ENCODE data around the gene GRK6.
A peak's percentile ranks its signal among the peaks of the same experiment; 100 is the strongest.
"Not testable (repeated sequence)": the region's sequence is repeated elsewhere in the genome, so short reads cannot be mapped to it uniquely, and the experiment has no call there.

The GRK6 gene

DNA sequence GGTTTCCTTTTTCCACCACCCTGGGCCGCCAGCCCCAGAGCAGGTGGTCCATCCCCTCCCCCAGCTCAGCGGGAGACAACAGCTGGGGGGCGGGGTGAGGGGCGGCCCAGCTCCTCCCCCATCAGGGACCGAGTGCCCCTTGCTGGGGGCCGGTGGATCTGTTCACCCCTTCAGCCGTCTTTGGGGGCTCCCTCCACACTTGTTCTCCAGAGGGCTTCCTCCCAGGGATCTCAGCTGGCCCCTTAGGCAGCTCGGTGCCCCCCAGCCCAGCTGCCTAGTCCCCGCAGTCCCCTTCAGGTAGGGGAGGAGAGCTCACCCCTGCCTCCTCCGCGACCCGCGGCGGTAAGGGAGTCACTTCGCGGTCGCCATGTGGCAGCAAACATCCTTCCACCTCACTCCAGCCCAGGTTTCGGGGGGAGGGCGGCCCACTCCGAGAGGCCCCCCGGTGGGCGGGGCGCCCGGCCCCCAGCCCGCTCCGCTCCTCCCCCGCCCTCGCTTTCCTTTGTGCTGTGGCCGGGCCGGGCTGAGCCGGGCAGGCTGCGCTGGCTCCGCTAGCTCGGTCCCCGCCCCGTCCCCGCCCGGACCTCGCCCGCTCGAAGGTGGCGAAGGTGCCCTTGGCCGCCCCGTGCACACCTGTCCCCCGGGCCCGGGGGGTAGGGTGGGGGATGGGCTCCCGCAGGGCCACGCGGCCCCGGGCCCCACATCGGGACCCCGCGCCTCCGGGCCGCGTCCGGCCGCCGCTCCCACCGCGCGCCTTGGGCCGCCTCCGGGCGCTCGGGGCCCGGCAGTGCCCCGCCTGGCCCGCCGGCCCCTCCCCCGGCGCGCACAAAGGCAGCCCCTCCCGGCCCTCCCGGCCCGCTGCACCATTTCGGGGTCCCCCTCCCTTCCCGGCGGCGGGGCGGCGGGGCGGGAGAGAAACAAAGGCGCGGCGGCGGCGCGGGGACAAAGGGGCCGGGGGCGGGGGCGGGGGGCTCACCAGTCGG is 46.3 kb downstream of the GRK6 start:
- DNase-seq: peak; percentile 55

DNA sequence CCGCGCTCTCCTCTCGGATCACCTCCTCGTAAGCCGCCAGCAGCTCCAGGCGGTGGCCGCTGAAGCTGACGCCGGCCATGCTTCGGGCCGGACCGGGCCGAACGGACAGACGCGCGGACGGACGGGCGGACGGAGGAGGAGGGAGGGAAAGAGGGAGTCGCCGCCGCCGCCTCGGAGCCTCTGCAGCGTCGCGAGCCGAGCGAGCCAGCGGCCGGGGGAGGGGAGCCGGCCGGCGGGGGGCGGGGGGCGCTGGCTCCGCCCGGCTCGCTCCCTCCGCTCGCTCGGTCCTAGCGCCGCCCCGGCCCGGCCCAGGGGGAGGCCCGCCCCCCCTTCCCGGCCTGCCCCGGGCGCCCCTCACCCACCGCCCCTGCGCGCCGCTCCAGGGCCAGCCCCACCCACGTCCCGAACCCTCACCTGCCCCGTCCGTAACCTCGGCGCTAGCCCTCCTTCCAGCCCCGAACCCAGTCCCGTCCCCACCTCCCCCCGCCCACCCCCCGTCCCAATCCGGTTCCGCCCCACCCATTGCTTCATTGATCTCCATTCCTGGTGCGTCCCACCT is 47.0 kb downstream of the GRK6 start, which contains the start of gene DBN1:
TSS of gene DBN1 (minus strand) at position 192 of the 559 bp plus-strand sequence. CDS start at position 79, 113 bp downstream.
- peak; percentile 63 for DNase-seq

DNA sequence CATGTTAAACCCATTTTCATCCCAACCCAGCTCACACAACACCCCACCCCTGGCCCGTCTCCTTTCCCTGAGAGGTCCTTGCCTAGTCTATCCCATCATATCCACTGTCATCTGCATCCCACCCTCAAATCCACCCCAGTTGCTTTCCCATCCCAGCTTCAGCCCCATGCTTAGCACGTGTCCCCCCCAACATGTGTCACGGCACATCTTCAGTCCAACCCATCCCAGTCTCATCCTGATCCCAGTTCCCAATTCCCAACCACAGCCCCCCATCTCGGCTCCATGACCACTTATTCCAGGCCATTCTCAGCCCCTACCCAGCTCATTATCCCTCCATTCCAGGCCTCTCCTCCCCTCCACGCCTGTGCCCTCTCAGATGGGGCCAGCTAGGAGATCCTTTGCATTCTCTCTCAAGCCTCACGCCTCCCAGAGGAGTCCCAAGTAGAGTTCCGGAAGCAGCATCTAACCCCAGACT is 47.6 kb downstream of the GRK6 start:
- peak; percentile 2 for DNase-seq

DNA sequence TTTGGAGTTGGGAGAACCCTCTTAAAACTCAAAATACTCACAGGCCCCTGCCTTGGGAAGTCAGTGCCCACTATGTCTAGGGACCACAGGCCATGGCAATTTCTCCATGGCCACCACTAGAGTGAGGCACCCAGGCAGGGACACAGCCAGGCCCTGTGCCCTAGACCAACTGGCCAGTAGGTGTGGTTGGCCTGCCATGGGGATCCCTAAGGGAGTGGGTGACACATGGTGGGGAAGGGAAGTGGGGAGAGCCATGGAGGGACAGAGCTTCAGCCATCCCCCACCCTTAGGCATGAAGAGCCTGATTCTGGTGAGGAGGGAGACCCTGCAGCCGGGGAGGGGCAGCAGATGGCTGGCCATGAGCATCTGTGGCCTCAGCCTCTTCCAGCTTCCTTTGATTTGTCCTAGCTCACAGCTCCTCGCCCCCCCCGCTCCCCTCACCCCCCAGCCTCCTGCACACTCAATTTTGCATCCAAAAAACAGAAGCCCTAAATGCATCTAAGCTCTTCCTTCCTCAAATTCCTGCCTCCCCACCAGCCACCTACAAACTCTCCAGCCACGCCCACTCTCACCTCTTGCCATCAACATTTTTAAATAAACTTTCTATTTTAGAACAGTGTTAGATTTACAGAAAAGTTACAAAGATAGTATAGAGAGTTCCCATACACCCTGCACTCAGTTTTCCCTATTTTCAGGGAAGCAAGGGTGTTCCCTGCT is 48.5 kb downstream of the GRK6 start:
- no peak for DNase-seq

DNA sequence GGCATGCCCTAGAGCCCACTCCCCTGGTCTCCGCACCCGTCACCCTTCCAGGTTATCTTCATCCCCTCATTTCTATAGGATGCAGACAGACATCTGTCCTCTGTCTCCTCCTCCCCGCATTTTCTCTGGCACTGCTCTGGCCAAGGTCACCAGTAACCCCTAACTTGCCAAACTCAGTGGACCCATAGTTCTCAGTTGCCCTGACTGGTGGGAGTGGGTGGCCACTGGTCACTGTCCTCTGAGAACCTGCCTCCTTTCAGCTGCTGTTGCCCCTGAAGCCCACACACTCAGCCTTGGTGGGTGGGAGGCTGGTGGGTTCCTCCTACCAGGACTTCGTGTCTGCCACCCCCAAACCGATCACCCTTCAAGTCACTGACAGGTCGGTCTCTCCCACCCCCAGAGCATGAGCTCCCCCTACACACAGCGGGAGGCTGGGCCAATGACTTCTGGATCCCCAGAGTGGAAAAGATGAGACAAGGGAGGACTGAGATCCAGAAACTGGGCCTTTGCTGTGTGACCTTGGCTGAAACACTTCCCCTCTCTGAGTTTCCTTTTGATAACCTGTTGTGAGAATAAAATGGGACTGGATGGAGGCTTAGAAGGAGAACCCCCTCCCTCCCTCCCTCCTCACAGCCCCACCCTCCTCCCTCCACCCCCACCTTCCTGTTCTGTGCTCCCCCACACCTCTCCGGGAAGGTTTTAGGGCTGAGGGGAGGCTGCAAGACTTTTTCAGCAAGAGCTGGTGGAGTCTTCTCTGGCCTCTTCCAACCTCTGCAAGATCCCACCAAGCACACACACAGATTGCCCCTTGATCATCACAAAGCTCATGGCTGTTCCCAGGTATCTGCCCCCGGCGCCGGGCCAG is 49.3 kb downstream of the GRK6 start:
- no peak for DNase-seq

DNA sequence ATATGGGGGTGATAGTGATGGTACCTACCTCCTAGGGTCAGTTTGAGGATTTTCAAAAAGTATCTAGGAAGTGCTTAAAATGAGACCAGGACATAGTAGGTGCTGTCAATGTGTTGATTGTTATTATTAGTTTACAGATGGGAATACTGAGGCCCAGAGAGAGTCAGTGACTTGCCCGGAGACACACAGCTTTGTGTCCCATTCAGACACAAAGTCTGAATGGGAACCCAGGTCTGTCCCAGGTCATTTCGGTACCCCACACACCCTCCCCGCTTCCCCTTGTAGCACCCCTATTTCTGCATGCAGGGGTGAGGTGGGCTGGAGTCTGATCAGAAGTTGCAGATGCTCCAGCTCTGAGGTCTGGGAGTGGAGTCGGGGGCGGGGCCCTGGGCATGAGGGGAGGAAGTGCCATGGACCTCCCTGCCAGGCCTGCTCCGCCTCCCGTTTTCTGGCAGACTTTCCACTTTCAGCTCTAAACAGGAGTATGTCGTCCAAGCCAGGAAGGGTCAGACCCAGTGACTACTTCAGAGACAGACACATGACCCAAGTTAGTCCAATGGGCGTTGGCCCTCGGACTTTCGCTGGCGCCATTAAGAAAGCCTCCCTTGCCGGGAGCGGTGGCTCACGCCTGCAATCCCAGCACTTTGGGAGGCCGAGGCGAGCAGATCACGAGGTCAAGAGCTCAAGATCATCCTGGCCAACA is 50.2 kb downstream of the GRK6 start:
- no peak for DNase-seq

DNA sequence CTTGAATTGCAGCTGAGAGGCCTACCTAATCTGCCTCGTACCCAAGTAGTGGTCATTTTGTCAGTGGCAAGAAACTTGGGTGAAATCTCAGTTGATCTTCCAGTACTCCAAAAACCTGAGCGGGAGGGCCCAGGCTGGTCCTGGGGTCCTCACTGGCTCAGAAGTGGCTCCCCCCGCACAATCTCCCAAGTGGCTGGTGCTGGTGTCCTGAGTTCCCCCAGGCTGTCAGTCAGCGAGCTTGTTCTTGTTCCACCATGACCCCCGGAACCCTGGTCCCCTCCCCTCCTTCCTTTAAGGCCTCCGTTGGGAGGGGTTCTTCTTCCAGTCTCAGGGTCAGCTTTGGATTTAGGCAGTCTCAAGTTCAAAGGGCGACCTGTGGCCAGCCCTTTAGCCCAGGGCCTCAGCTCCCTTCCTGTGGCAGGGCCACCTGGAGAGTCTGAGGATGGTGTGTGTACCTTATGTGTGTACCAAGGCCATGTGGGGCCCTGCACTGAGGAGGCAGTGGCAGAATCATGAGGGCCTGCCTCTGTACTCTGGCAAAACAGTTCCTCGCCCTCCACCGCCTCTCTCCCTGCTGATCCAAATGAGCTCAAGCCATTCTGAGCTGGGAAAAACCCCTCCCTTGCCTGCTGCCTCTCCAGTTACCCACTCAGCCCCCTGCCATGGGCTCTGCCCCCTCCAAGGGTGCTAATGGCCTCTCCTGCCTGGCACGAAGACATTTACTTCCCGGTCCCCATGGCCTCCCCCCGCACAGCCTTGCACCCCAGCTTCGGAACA is 51.4 kb downstream of the GRK6 start:
- DNase-seq: no peak

DNA sequence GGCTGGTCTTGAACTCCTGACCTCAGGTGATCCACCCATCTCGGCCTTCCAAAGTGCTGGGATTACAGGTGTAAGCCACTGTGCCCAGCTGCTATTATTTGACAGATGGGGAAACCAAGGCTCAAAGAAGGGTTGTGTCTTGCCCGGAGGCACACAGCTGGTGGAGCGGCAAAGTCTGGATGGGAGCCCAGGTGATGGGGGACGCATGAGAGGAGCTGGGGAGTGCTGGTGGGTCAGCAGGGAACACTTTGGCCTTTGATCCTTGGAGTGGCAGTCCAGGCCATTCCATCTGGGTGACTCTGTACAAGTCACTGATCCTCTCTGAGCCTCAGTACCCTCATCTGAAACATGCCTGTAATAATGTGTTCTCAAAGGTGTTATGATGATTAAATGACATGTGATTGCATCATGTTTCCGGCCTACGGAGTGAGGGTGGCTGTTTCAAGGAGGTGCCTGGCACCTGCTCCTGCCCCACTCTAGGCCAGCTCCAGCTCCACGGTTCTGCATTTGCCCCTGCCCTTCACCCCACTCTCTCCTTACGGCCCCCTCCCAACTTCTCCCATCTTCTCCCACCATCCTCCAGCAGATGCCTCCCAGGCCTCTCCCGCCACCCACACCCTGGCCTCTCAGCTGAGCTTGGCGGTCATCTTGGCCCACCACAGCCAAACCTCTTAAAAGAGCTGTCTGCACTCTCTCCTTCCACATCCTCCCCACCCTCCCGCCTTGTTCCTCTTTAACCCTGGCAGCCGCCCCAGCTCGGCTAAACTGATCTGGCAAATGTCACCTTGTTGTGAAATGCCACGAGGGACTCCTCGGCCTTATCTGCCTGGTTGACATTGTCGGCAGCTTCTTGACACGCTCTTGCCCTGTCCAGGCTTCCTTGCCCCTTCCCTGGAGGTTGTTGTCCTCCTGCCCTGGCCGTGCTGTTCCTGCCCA is 52.5 kb downstream of the GRK6 start:
- DNase-seq: peak; percentile 96

DNA sequence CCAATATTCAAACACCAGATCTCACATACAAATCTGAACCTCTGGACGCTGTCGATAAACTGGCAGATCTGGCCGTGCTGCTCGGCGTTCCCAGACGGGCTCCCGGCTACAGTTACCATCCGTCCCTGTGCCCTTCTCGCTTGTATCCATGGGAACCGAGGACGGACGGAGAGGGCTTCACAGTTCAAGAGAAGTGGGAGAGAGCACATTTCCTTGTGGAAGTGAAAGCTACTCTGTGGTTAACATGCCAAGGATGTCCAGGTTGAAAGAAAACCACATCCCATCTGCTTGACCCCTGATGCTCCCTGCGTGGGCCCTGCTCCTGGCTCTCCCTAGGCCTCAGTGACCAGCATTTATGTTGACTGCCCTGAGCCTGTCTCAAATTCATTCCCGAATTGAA is 53.3 kb downstream of the GRK6 start:
- DNase-seq: no peak

DNA sequence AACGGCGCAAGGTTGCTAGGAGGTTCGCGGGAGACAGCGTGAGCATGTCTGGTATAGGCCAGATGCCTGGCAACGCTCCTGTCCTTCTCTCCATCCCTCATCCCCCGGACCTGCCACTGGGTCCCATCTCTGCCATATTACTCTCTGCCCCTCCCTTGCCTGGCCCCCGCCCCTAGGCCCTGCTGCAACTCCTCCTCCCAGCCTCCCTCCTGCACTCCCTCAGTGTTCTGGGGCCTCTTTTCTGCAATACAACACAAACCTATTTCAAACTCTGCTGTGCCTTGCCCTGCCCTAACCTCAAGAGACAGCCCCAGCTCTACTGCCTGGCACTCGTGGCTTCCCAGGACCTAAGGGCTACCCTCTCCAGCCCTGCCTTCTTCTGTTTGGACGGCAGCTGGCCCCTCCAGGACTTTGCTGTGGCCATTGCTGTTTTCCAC is 55.9 kb downstream of the GRK6 start:
- DNase-seq: no peak

DNA sequence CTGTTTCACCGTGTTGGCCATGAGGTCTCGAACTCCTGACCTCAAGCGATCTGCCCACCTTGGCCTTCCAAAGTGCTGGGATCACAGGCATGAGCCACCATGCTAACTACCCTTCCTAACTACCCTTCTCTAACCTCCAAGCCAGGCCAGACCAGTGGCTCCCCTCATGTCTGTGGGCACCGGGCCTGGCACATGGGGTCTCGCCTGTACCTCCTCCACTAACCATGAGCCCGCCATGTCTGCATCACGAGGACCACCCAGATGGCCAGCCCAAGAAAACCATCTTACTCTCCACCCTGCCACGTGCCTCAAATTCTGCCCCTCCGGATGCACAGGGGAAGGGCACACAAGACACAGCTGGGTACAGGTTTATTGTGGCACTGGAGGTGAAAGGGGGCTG is 56.6 kb downstream of the GRK6 start:
- no peak for DNase-seq

DNA sequence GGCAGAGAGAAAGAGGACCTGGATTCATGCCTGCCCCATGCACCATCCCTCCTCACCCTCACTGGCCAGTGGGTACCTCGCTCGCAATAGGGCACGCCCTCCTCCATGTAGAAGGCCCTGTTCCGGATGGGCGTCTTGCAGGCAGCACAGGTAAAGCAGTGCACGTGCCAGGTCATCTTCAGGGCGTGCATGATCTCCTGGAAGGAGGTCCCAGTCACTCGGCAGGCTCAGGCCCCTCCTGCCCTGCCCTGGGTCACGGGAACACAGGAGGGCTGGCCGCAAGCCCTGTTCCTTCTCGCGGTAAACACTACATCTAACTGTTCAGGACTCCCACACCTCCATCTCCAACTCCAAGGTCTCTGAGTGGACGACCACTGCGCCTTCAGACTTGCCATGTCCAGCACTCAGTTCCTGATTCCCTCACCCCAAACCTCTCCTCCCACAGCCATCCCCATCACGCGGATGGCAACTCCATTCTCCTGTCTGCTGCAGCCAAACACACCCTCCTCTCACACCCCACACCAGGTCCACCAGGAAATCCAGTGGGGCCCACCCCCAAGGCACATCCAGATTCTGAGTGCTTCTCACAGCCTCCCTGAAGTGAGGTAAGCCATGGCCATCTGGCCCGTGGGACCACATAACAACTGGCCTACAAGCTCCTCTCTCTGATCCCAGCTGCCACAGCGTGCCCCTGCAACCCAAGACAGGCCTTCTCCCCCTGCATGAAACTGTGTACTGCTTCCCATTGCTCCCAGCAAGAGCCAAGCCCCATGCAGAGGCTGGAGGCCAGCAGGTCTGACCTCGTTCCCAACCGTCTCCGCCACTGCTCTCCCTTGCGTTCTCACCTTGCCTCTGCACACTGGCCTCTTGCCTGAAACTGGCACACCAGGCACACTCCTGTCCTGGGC is 57.8 kb downstream of the GRK6 start:
- no peak for DNase-seq

DNA sequence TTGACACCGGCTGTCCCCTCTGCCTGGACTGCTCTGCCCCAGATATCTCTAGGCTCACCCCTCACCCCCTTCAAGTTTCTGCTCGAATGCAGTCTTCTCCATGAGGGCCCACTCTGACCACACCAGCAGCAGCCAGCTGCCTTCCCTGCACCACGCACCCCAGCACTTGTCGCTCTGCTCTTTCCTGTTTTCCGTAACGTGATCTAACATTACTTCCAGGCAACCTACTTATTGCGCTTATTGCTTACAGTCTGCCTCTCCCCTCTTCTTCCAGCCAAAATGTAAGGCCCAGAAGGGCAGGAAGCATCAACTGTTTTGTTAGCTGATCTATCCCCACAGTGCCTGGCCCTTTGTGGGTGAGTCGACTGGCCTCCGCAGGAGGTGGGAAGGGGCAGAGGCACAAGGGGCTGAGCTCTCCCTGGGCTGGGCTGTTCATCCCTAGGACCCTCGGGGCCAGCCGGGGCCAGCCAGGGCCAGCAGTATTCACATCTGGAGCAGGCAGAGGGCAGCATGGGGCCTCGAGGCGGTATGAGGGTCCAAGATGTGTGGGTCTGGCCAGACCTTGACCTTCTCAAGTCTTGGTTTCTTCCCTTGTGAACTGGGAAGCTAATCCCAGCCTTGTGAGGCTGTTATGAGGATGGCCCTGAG is 58.5 kb downstream of the GRK6 start:
- no peak for DNase-seq

DNA sequence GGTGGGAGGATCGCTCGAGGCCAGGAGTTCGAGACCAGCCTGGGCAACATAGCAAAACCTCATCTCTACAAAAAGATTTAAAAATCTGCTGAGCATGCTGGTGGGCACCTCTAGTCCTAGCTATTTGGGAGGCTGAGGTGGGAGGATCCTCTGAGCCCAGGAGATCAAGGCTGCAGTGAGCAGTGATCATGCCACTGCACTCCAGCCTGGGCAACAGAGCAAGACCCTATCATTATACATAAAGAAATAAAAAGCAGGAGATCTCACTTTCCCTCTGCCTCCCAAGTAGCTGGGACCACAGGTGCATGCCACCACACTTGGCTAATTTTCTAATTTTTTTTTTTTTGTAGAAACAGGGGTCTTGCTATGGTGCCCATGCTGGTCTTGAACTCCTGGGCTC is 59.3 kb downstream of the GRK6 start:
- not testable (repeated sequence) for DNase-seq

DNA sequence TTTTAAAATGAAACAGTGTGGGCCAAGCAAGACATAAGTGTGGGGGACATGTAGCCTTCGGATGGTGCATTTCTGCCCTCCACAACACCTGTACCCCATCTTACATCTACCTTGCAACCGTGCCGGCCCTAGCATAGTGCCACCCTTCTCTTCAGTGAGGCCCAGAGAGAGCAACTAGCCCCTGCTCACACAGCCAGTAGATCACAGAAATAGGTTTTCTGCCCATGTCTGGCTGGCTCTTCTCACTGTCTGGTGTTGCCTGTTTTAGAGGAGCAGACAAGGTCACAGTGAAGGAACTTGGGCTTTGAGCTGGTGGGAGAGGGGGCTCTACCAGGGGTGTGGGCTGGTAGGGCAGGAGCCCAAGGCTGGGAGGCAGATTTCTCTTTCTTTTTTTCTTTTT is 59.8 kb downstream of the GRK6 start:
- no peak for DNase-seq

DNA sequence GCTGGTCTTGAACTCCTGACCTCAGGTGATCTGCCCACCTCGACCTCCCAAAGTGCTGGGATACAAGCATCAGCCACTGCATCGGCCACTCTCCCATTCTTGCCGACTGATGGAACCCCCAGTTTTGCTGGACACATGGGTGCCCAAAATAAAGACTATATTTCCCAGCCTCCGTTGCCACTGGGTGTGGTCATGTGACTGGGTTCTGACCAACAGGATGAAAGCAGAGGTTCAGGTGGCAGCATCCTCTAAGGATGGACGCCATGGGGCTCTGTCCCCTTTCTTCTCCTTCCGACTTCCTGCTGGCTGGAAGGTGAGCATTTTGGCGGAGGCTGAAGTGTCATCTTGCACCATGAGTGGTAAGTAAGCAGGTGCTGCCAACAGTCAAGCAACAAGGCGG is 60.7 kb downstream of the GRK6 start:
- DNase-seq: no peak

DNA sequence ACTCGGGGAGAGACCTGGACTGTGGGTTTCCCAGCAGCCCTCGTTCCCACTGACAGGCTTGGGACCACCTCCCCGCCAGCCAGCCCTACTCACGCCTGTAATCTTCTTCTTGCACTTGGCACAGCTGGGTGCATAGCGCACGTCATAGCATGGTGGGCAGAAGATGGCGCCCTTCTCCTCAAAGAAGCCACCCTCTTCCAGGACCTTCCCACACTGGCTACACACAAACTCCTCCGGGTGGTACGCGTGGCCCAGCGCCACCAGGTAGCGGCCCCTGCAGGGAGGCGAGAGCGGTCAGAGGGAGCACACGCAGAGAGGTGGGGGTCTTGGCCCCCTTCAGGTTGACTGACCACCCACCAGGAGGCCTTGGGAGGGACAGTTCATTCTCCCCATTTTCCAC is 61.5 kb downstream of the GRK6 start:
- peak; percentile 65 for DNase-seq

DNA sequence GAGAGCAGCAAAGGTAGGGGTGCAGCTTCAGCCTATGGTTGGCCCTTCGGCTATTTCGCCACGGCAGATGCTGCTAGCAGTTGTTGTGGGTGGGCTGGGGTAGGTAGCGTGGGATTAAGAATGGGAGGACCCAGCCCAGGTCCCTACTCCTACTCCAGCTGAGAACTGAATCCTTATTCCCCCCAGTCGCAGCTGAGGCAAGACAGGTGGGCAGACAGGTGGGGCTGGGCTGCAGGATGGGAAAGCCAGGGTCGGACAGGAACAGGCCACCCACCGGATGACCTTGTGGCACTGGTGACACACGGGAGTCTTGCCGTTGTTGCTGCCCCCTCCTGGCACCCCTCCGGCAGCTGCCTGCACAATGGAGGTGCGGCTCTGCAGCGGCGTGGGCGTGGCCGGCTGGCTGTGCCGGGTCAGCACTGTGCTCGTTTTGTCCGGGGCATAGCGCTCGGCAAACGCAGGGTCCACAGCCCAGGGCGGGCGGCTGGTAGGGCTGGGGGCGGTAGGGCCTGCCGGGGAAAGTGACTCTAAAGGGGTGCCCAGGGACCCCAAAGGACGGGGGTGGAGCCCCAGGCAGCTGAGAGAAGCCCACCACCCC is 62.7 kb downstream of the GRK6 start:
- DNase-seq: no peak

Data from hematopoietic multipotent progenitor cell treated with erythropoietin and hydrocortisone succinate and interleukin-3 and kit ligand, for 4 days (in vitro differentiated cells).